WTC11 (cell line): Measurements from ENCODE around the gene SLC40A1.

Experiments
- ATF2 ChIP-seq: sonication (generic); formaldehyde crosslinking; IDR thresholded peaks from 2 replicates; pipeline ENCODE4 v1.8.1; 2022; ENCODE audit warnings: low read depth, missing genetic modification reagents, borderline replicate concordance
- MAX ChIP-seq: sonication (generic); formaldehyde crosslinking; IDR thresholded peaks from 2 replicates; pipeline ENCODE4 v1.8.0; 2022; ENCODE audit warnings: mild to moderate bottlenecking, missing genetic modification reagents
- MLX ChIP-seq: sonication (generic); formaldehyde crosslinking; IDR thresholded peaks from 2 replicates; pipeline ENCODE4 v1.8.1; 2023; ENCODE audit warnings: mild to moderate bottlenecking, missing genetic modification reagents, moderate library complexity

GRCh38 chr2:189614585-189614984 is 34.0 kb upstream of the SLC40A1 start:
- no peak for TF ChIP-seq MAX (CRISPR knock-in tag)
- no peak for TF ChIP-seq MLX (CRISPR knock-in tag)
- TF ChIP-seq ATF2 (CRISPR knock-in tag) = no peak
